Measurements from ENCODE around the gene SLC45A1.

Gene SLC45A1

GRCh38 chr1:8350914-8351684 is 33.2 kb downstream of the SLC45A1 start:
- Histone ChIP-seq H3K4me1 (ENCODE audit: control insufficient read depth, low read depth, low read length) (no peaks in the 10 kb centered on the region), H3K4me3 (ENCODE audit: low read length) (no peak overlapping the region), H3K9ac (ENCODE audit: low read length) (no peak overlapping the region)

DNA sequence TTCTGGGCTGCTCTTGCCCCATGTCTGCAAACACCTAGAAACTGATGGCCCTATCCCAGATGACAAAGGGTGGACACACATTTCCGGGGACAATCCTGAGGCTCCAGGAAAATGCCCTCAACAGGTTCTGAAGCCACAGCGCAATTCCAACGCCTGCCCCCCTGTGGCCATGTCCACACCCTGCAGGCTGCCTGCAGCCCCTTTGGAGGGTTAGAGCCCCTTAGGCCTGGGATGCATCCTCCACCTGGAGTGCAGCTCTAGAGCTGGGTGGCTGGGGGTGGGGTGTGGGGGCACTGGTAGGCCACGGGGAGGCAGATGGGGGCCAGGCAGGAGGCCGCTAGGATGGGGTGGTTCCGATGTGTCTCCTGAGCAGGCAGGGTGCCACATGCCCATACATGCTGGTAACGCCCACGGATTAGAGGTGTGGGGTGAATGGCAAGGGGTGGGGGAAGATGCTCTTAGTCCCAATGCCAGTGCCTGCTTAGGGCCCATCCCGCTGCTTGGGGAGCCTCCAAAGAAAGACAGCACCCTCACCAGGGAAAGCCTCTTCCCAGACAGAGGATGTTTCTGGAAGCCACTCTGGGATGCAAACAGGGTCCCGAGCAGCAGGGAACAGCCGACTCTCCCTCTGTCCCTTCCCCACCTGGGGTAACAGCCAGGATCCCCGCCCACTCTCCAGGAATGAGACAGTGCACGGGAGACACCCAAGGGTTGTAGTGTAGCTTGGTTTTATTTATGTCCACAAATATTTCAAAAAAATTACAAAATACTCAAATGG is 34.0 kb downstream of the SLC45A1 start:
- no peaks in the 10 kb centered on the region for H3K4me1 ChIP-seq (ENCODE audit: control insufficient read depth, low read depth, low read length)
- no peak overlapping the region for H3K9ac ChIP-seq (ENCODE audit: low read length)
- H3K9me3 ChIP-seq (ENCODE audit: control insufficient read depth, low read depth, low read length) = no peaks in the 10 kb centered on the region
- peaks cover 28% of the 10 kb centered on the region for H3K36me3 ChIP-seq (ENCODE audit: control insufficient read depth, low read depth, low read length)
- H3K27ac ChIP-seq (ENCODE audit: low read length) = no peak overlapping the region
- no peaks in the 10 kb centered on the region for H3K27me3 ChIP-seq (ENCODE audit: control insufficient read depth, insufficient read depth, low read length)
- H3K4me3 ChIP-seq (ENCODE audit: low read length) = no peak overlapping the region

More at GRCh38 chr1:8350914-8351684, 33.2 kb downstream of the SLC45A1 start:
- Histone ChIP-seq H3K9me3 (ENCODE audit: control insufficient read depth, low read depth, low read length) (no peaks in the 10 kb centered on the region), H3K27ac (ENCODE audit: low read length) (no peak overlapping the region), H3K27me3 (ENCODE audit: control insufficient read depth, insufficient read depth, low read length) (no peaks in the 10 kb centered on the region), H3K36me3 (ENCODE audit: control insufficient read depth, low read depth, low read length) (peaks cover 26% of the 10 kb centered on the region)

- Histone ChIP-seq H3K4me3 (ENCODE audit: low read length) (no peak overlapping the region), H3K27ac (ENCODE audit: low read length) (no peak overlapping the region), H3K4me1 (ENCODE audit: control insufficient read depth, low read depth, low read length) (no peaks in the 10 kb centered on the region), H3K36me3 (ENCODE audit: control insufficient read depth, low read depth, low read length) (peaks cover 32% of the 10 kb centered on the region), H3K9ac (ENCODE audit: low read length) (no peak overlapping the region), H3K9me3 (ENCODE audit: control insufficient read depth, low read depth, low read length) (no peaks in the 10 kb centered on the region), H3K27me3 (ENCODE audit: control insufficient read depth, insufficient read depth, low read length) (no peaks in the 10 kb centered on the region)
Measured at GRCh38 chr1:8352471-8352845, 34.5 kb downstream of the SLC45A1 start.

GRCh38 chr1:8352886-8353785 is 35.2 kb downstream of the SLC45A1 start:
- Histone ChIP-seq H3K27ac (ENCODE audit: low read length) (no peak overlapping the region), H3K27me3 (ENCODE audit: control insufficient read depth, insufficient read depth, low read length) (no peaks in the 10 kb centered on the region), H3K36me3 (ENCODE audit: control insufficient read depth, low read depth, low read length) (peaks cover 39% of the 10 kb centered on the region), H3K4me1 (ENCODE audit: control insufficient read depth, low read depth, low read length) (no peaks in the 10 kb centered on the region), H3K4me3 (ENCODE audit: low read length) (no peak overlapping the region), H3K9me3 (ENCODE audit: control insufficient read depth, low read depth, low read length) (no peaks in the 10 kb centered on the region), H3K9ac (ENCODE audit: low read length) (no peak overlapping the region)

- Histone ChIP-seq H3K27ac (ENCODE audit: low read length) (no peak overlapping the region), H3K4me1 (ENCODE audit: control insufficient read depth, low read depth, low read length) (no peaks in the 10 kb centered on the region), H3K9ac (ENCODE audit: low read length) (no peak overlapping the region), H3K27me3 (ENCODE audit: control insufficient read depth, insufficient read depth, low read length) (no peaks in the 10 kb centered on the region), H3K4me3 (ENCODE audit: low read length) (no peak overlapping the region), H3K9me3 (ENCODE audit: control insufficient read depth, low read depth, low read length) (no peaks in the 10 kb centered on the region), H3K36me3 (ENCODE audit: control insufficient read depth, low read depth, low read length) (peaks cover 46% of the 10 kb centered on the region)
Measured at GRCh38 chr1:8354038-8354437, 36.1 kb downstream of the SLC45A1 start.

DNA sequence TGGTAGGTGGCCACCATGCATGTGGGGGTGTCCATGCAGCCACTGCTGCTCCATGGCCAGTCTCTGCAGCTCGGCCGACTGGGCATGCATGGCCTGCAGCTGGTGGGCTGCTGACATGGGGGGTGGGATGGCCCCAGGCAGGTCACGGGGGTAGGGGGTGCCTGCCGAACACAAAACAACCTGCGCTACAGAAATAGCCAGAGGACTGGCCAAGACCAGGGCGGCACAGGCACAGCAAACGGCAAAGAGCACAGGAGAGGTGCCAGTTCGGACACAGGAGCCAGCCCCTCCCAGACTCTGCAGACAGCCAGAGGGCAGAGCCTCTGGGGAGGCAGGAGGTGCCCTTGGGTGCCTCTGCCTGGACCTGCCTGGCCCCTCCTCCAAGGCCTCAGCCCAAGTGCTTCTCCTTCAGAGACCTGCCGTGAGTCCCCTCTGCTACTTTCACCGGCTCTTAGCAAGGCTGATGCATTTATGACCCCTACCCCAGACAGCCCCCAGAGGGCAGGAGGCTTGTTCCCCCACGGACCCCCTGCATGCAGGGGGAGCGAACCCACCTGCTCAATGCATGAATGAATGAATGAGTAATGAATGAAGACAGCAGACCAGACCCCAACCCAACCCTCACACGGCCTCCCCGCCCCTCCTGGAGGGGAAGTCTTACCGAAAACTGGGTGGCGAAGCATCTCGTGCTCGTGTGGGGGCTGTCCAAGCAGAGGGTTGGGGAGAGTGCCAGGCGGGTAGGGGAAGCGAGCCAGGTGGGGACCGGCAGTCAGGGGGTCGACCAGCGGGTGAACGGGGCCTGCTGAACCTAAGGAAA is 37.7 kb downstream of the SLC45A1 start:
- no peaks in the 10 kb centered on the region for H3K27me3 ChIP-seq (ENCODE audit: control insufficient read depth, insufficient read depth, low read length)
- no peak overlapping the region for H3K4me3 ChIP-seq (ENCODE audit: low read length)
- H3K9ac ChIP-seq (ENCODE audit: low read length) = no peak overlapping the region
- H3K9me3 ChIP-seq (ENCODE audit: control insufficient read depth, low read depth, low read length) = no peaks in the 10 kb centered on the region
- no peaks in the 10 kb centered on the region for H3K4me1 ChIP-seq (ENCODE audit: control insufficient read depth, low read depth, low read length)
- H3K27ac ChIP-seq (ENCODE audit: low read length) = no peak overlapping the region
- H3K36me3 ChIP-seq (ENCODE audit: control insufficient read depth, low read depth, low read length) = peaks cover 49% of the 10 kb centered on the region

GRCh38 chr1:8356256-8357209 is 38.6 kb downstream of the SLC45A1 start:
- no peaks in the 10 kb centered on the region for H3K4me1 ChIP-seq (ENCODE audit: control insufficient read depth, low read depth, low read length)
- H3K36me3 ChIP-seq (ENCODE audit: control insufficient read depth, low read depth, low read length) = peaks cover 55% of the 10 kb centered on the region
- no peak overlapping the region for H3K27ac ChIP-seq (ENCODE audit: low read length)
- no peaks in the 10 kb centered on the region for H3K9me3 ChIP-seq (ENCODE audit: control insufficient read depth, low read depth, low read length)
- H3K9ac ChIP-seq (ENCODE audit: low read length) = no peak overlapping the region
- no peak overlapping the region for H3K4me3 ChIP-seq (ENCODE audit: low read length)
- no peaks in the 10 kb centered on the region for H3K27me3 ChIP-seq (ENCODE audit: control insufficient read depth, insufficient read depth, low read length)

GRCh38 chr1:8357329-8358101 is 39.6 kb downstream of the SLC45A1 start:
- H3K36me3 ChIP-seq (ENCODE audit: control insufficient read depth, low read depth, low read length) = peaks cover 61% of the 10 kb centered on the region
- no peaks in the 10 kb centered on the region for H3K9me3 ChIP-seq (ENCODE audit: control insufficient read depth, low read depth, low read length)
- H3K27ac ChIP-seq (ENCODE audit: low read length) = no peak overlapping the region
- no peak overlapping the region for H3K9ac ChIP-seq (ENCODE audit: low read length)
- no peaks in the 10 kb centered on the region for H3K4me1 ChIP-seq (ENCODE audit: control insufficient read depth, low read depth, low read length)
- no peaks in the 10 kb centered on the region for H3K27me3 ChIP-seq (ENCODE audit: control insufficient read depth, insufficient read depth, low read length)
- no peak overlapping the region for H3K4me3 ChIP-seq (ENCODE audit: low read length)

- Histone ChIP-seq H3K27ac (ENCODE audit: low read length) (no peak overlapping the region), H3K4me3 (ENCODE audit: low read length) (no peak overlapping the region), H3K9ac (ENCODE audit: low read length) (no peak overlapping the region), H3K36me3 (ENCODE audit: control insufficient read depth, low read depth, low read length) (peaks cover 70% of the 10 kb centered on the region), H3K4me1 (ENCODE audit: control insufficient read depth, low read depth, low read length) (no peaks in the 10 kb centered on the region), H3K27me3 (ENCODE audit: control insufficient read depth, insufficient read depth, low read length) (no peaks in the 10 kb centered on the region), H3K9me3 (ENCODE audit: control insufficient read depth, low read depth, low read length) (no peaks in the 10 kb centered on the region)
Measured at GRCh38 chr1:8358241-8358896, 40.5 kb downstream of the SLC45A1 start.

Data from iPS-18a (cell line).